HCT116 (cell line): Measurements from ENCODE around the gene HLCS.

Experiments used
- CTCF ChIP-seq, 3 experiments: fragments of 200-600 bp in 1 of 3; sonication (generic) in 1 of 3; IDR thresholded peaks in 2 of 3; conservative IDR thresholded peaks in 1 of 3; 2 replicates each; pipeline ENCODE4 v1.5.1; 2012 to 2017; ENCODE audit warnings: low read depth in 2 of 3, low read length in 2 of 3, antibody characterized with exemption in 1 of 3, borderline replicate concordance in 1 of 3, control low read depth in 1 of 3, mild to moderate bottlenecking in 1 of 3, mixed read lengths in 1 of 3, mixed run types in 1 of 3, moderate library complexity in 1 of 3; ENCODE audit not compliant: insufficient read depth in 1 of 3
- POLR2A ChIP-seq: IDR thresholded peaks from 2 replicates; pipeline ENCODE4 v1.7.0; 2011; ENCODE audit warnings: borderline replicate concordance; ENCODE audit not compliant: insufficient read depth, insufficient read length; ENCODE audit errors: extremely low read depth
- POLR2AphosphoS5 ChIP-seq: IDR thresholded peaks from 2 replicates; pipeline ENCODE4 v1.6.1; 2011; ENCODE audit warnings: mild to moderate bottlenecking, low read depth, low read length, moderate library complexity
- YY1 ChIP-seq: IDR thresholded peaks from 2 replicates; pipeline ENCODE4 v1.6.1; 2011; ENCODE audit warnings: low read length, low read depth, moderate library complexity, mild to moderate bottlenecking; ENCODE audit not compliant: insufficient replicate concordance; ENCODE audit errors: extremely low read depth

- no peak for TF ChIP-seq CTCF (IDR thresholded peaks at IDR 0.05 in 2 of 3, conservative IDR thresholded peaks at IDR 0.05 in 1 of 3; ENCODE audit: borderline replicate concordance in 1 of 3, insufficient read depth in 1 of 3, low read depth in 2 of 3, low read length in 2 of 3)
- no peak for TF ChIP-seq YY1
- no peak for TF ChIP-seq POLR2AphosphoS5
- TF ChIP-seq POLR2A, result no peak
Measured at GRCh38 chr21:36858320-36858957, 108.0 kb downstream of the HLCS start.
